GM19025 (cell line): ENCODE measurements around the gene DIPK1B.
"Not testable (repeated sequence)": the region's sequence is repeated elsewhere in the genome, so short reads cannot be mapped to it uniquely, and the experiment has no call there.

Experiments used
- ATAC-seq: cut with Tn5 transposase; IDR thresholded peaks from one replicate; pipeline ENCODE4 v1.9.1; 2021; ENCODE audit warnings: mild to moderate bottlenecking, low read depth, moderate library complexity; ENCODE audit not compliant: unreplicated experiment

DIPK1B gene

DNA sequence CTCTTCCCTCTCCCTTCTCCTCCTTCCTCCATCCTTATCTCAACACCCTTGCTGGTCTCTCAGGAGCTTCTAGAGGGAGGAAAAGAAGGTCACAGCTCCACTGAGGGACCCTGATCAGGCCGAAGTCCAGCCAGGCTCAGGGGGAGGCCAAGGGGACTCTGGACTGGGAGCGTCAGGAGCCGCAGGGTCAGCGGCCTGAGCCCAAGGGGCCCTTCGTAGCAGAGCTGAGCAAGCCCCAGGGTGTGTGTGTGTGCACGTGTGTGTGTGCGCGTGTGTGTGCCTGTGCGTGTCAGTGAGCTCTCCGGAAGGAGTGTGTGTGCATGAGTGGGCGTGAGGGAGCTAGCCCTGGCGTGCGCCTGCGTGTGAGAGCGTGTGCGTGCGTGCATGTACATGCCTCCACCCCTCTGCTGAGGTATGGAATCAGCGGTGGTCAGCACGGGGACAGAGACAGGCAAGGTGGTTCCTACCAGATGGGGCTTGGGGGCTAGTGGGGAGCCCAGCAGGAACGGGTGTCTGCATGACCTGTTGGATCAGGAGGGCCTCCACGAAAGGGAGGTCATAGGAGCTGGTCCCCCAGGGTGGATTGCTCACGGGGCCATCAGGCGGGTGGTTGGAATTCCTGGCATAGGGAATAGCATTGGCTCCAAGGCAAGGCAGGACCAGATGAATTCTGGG, 15.1 kb upstream of the DIPK1B start:
- ATAC-seq, result no peak

DNA sequence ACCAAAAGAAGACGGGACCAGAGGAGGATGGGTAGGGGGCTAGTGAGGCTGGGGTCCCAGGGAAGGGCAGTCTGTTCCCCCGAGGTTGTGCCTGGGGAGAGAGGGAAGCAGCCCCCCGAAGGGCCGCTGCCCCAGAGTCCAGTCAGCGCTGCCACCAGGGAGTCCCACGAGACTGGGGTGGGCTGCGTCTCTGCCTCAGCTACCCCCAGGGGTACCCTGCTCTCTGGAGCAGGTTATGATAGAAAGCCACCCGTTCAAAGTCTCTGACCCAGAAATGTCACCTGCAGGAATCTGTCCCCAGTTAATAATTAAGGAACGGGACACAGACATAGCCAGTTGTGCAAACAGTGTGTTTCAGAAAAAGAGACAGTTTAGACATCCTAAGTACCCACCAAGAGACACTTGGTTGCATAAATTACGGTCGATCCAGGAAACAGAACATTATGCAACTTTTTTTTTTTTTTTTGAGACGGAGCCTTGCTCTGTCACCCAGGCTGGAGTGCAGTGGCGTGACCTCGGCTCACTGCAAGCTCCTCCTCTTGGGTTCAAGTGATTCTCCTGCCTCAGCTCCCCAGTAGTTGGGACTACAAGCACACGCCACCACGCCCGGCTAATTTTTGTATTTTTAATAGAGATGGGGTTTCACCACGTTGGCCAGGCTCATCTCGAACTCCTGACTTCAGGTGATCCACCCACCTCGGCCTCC, 14.4 kb upstream of the DIPK1B start:
- no peak for ATAC-seq

DNA sequence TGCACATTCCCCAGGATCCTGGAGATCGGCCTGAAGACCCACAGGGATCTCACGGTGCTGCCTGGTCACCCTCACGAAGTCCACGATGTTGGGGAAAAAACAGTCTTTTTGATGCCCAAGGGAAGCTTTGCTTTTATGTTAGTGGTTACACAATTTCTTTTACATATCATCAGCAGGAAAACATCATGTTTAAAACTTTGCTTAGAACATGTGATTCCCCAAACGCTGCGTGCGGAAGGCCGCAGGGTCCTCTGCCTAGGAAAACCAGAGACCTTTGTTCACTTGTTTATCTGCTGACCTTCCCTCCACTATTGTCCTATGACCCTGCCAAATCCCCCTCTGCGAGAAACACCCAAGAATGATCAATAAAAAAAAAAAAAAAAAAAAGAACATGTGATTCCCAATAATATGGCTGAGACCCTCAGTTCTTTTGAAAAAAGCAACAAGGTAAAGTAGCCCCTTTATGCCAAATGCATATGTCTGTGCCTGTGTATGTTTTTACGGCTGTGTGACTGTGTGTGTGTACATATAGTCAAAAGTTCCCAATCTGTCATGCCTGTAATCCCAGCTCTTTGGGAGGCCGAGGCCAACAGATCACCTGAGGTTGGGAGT, 13.6 kb upstream of the DIPK1B start:
- no peak for ATAC-seq

DNA sequence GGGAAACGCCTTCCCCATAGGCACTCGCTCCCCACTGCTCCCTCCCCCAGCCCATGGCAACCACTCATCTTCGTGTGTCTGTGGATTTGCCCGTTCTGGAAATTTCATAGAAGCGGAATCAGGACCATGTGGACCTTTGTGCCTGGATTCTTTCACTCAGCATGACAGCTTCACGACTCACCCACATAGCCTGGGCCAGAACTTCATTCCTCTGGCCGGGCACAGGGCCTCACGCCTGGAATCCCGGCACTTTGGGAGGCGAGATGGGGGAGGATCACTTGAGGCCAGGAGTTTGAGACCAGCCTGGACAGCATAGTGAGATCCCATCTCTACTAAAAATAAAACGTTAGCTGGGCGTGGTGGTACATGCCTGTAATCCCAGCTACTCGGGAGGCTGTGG, 12.1 kb upstream of the DIPK1B start:
- ATAC-seq, result no peak

DNA sequence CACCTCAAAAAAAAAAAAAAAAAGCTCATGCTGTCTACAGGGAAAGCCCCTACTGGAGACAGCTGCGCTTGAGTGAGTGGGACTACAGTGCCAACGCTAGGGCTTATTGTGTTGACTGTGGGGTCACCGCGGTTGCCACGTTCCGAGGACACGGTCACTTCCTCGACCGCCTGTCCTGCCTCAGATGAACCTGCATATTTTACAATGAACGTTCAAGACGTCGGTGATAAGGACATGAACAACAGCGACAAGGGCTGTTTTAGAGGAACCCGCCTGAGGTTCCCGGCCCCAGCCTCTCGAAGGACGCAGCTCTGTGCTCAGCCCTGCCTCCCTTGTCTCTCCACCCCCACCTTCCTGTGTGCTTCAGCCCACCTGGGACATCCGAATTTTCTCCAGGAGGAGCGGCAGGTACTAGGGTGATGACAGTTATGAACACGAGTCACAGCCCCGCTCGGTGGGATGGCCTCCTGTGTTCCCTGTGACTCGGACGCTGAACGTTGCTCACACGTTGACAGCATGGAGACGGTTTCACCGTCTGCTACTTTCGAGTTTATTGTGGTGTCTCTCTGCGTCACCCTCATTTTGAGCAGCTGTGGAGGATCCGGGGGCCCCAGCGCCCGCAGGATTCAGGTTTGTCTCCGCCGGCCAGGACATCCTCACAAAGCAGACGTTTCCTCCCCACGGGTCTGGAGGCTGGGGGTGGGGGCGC, 11.3 kb upstream of the DIPK1B start:
- ATAC-seq, result no peak

DNA sequence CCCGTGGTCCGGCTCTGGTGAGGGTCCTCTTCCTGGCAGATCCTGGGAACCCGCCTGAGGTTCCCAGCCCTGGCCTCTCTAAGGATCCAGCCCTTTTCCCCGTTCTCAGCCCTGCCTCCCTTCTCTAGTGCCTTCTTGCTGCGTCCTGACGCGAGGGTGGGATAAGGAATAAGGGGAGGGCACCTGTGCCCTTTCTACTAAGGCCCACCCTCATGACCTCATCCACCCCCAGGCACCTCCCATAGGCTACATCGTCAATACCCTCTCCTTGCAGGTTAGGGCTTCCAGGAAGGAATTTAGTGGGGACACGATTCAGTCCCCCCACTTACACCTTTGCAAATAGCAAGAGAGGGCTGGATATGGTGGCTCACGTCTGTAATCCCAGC, 10.7 kb upstream of the DIPK1B start:
- no peak for ATAC-seq

DNA sequence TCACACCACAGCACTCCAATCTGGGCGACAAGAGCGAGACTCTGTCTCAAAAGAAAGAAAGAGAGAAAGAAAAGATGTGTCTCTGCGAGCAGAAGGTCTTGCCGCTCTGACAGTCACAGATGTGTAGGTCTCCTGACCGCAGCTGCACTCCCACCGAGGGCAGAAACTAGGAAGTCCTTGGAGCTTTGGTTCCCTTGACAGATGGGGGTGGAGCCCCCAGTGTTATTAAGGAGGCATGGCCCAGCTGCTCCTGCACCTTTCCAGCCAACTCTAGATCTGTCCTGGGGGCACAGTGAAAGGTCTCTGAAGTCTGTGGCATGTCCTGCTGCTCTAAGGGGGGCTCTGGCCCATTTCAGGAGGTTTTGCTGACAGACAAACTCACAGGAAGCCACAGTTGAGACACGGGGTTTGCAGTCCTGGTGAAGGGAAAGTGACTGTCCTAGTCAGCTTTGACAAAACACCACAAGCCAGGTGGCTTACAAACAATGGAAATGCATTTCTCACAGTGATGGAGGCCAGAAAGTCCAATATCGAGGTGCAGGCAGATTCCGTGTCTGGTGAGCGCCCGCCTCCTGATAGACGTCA, 9.0 kb upstream of the DIPK1B start:
- no peak for ATAC-seq

DNA sequence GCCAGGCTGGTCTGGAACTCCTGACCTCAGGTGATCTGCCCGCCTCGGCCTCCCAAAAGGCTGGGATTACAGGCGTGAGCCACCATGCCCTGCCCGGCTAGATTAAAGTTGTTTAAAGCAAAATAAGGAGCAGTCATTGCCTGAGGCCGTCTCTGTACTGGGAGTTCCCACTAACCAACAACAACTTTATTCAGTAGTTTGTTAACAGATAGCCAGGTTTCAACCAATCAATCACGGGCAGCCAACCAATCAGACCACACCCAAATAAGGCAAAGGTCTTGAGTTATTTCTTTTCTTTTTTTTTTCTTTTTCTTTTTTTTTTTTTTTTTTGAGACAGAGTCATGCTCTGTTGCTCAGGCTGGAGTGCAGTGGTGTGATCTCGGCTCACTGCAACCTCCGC, 7.6 kb upstream of the DIPK1B start:
- ATAC-seq, result not testable (repeated sequence)

DNA sequence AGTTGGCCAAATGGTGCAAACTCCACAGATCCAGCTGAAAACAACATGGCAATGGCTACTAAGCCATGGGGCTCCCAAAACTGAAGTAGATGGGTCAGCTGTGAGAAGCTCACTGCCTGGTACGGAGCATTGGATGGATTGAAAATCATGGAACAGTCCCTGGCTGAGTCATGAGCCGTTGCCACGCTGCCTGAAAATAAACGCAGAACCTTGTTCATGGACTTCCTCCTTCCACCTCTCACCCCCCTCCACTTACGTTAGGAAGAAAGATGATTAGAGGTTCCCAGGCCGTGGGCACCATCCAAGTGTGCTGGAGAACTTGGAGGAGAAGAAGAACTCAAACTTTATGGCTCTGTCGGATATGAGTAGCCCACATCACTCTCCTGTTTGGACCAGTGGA, 6.8 kb upstream of the DIPK1B start:
- ATAC-seq, result no peak

DNA sequence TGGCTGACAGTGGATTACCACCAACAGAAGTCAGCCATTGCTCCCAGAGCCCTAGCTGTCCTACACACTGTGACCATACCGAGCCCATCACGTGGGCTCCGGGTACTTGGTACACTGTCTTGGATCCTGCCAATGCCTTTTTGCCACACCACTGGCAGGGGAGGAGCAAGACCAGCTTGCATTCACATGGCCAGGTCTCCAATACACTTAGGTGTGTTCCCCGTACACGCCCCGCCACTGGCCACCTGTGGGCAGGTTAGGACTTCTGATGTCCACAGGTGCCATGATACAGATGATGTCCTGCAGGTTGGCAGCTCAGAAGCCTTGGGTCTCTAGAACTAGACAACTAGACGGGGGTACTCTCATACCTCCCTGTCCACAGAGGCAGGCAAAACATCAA, 5.4 kb upstream of the DIPK1B start:
- ATAC-seq, result no peak

DNA sequence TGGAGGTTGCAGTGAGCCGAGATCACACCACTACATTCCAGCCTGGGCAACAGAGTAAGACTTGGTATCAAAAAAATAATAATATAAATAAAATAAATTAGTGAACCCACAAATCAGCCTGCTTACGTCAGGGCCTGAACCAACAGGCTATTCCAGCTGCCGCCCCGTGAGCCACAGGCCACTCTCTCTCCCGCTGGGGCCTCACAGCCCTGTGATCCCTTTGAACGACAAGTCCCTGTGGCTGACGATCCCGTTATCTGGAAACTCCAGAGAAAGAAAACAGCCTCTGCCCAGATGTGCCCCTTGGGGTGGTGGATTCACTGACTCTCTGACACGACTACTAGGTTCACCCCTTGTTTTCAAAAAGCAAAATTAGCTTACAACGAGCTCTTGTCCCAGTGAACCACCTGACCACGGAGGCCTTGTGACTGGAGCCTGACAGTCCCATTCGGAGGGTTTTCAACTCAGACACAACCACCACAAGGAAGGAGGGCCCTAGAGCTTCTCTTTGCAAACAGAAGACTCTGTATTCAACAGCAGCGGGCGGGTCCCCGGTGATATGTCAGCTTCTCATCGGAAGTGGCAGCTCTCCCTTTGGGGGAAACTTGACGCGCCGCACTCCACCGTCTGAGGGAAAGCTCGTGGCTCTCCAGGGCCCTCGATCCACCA, 4.4 kb upstream of the DIPK1B start:
- ATAC-seq, result no peak

DNA sequence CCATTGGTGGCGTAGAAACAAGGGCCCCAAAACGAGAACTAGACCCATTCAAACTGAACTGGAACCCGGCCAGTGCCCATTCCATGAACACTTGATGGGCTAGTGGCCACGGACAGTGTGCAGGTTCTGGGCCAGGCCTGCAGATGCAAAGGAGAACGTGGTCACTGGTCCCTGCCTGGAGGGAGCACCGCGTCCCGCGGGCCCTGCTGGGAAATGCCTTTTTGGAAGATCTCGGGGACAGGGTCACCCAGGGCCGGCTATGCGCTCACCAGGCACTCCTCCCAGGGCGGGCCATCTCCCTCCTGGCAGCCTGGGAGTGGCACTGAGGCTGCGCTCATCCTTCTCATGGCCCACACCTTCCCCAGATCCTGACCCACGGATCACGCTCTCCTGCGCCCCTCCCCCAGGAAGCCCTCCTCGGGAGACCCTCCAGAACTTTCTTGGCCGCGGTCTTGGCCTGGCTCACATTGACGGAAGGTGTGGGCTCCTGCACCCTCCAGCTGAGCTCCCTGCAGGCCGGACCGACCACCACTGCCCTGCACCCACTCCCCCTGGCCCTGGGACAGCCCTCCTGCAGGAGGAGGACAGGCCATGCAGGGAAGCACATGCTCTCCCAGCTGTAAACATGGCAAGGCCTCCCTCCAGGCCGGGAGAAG, 2.8 kb upstream of the DIPK1B start:
- ATAC-seq, result no peak

DNA sequence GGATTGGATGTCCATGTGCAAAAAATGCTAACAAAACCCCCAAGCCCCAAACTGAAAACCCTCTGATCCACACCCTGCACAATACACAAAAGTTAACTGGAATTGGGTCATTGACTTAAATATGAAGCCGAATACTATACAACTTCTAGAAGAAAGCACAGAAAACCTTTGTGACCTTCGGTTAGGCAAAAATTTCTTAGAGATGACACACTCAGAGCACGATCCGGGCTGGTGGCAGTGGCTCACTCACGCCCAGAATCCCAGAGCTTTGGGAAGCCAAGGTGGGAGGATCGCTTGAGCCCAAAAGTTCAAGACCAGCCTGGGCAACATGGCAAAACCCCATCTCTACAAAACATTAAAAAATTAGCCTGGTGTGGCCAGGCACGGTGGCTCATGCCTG, 1.8 kb upstream of the DIPK1B start:
- ATAC-seq, result no peak

DNA sequence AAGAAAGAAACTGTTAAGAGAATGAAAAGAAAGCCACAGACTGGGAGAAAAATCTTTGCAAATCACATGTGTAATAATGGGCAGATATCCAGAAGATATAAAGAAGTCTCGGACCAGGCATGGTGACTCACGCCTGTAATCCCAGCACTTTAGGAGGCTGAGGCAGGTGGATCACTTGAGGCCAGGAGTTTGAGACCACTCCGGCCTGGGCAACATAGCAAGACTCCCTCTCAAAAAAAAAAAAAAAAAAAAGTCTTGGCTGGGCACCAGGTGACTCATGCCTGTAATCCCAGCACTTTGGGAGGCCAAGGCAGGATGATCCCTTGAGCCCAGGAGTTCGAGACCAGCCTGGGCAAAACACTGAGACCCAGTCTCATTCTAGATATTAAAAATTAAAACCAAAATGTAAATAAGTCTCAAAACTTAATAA, 1.1 kb upstream of the DIPK1B start:
- ATAC-seq, result not testable (repeated sequence)

DNA sequence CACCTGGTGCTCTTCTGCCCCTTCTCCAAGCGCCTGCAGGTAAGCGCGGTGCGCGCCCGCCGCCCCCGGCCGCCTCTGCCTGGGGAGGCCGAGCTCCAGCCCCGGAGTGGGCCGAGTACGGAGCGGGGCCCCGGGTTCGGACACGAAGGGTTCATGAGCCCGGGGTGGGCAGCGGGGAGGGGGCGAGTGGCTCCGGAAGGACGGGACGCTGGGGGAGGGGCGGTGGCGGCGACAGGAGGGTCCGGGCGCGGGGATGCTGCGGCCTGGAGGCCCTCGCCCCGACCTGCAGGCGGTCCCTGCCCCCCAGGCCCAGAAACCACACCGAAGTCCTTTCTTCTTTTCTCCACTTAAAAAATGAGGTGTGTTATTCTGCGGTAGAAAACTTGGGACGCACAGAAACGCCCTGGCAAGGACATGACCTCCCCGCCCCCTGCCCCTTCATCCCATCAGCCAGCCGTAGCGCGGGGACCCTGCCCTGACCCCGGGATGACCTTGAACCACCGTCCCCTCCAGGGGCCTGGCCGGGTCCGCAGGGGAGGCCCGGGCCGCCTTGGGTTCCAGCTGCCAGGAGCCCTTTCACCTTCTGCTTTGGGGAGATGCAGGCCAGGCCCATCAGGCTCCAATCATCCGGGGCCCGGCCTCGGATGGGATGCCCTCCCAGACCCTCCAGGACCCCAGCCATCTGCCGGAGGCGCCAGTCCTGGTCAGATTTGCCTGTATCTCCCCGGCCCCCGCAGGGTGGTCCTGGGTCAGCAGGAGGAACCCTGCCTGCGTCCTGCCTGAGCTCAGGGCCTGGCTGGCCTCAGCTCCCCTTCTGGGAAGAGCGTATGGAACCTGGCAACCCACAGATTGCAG, 545 bp downstream of the DIPK1B start:
- no peak for ATAC-seq

DNA sequence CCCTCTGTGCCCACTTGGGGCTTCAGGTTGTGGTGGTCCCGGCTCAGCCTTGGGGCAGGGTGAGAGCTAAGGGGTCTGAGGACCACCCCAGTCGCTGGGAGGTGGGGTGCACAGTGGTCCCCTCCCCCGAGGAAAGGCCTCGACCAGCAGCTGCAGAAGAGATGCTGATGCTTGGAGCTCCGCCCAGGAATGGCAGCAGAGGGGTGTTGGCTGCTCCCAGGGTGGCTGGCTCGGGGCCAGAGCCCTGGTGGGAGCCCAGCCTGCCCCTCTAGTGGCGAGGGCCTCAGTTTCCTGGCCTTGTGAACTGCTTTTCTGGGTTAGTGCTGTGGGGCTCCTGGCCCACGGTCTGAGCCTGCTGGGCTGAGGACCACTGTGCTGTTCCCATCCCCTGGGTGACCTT, 1.2 kb downstream of the DIPK1B start:
- no peak for ATAC-seq

DNA sequence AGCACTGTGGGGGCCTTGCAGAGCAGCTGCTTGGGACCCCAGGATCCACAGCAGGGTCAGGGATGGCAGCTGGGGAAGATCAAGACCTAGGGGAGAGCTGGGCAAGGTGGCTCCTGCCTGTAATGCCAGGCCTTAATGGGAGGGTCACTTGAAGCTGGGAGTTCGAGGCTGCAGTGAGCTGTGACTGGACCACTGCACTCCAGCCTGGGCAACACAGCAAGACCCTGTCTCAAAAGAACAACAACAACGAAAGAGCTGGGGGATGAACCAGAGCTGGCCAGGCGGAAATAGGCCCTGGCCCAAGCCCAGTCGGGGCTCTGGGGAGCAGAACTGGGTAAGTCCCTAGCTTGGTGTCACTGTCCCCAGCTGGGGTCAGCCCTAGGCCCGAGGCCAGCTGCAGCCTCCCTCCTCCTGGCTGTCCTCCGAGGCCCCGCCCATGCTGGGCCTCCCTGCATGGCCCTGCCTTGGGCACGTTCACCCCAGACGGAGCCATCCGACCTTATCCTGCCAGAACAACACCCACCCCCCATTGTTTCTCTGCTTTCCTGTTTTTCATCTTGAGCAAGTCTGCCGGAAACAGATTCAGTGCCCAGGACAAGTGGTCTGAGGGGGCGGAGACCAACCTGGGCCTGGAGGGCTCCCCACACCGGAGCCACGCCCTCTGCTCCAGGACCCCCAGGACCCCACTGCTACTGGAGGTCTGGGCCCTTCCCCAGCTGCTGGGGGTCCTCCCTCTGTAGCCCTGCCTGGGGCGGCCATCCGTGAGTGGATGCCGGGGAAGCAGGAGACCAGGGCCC, 1.9 kb downstream of the DIPK1B start:
- ATAC-seq, result no peak

DNA sequence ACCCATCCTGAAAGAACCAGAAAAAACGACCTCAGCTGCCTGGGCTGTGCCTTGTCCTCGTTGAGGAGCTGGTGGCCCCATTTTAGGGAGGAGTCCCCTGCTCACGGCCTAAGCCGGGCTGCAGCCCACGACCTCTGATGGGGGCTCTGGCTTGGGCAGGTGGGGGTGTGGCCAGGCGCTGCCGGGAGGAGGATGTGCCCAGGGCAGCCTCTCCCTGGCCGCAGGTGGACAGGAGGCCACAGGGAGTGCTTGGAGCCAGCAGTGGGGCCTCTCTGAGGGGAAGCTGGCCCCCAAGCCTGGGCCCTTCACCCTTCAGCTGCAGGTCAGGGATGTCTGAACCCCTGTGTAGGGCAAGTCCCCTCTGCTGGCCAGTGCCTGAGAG, 2.5 kb downstream of the DIPK1B start:
- no peak for ATAC-seq
